ENCODE data around the gene CCDC69.

CCDC69 gene

DNA sequence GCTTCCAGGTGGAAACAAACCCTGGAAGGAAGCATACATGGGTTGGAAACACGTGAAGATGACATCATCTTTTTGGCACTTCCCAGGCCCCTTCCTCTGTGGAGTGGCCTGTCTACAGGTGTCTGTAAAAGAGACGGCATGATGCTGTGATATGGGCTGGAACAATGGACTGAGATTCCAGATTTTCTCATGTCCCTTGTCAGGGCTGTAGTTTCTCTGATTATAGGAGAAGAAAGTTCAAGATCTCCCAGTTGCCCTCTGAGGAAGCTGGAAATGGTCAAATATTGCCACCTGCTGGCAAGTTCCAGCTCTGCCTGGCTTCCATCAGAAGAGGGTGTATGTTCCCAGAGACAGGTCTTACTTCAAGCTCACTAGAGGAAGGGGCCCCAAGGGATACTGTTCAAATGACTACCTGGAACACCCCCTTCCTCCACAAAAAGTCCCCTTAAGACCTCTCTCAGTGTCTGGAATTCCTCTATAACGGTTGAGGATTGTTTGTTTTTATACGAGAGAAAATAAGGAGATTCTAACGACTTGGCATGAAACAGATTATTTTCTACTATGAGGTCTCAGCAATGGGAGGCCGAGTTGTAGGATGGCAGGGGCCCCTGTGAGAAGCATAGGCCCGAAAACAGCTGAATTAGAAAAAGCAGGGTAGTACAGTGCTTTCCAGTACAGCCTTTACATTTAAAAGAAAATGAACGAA, 59.1 kb downstream of the CCDC69 start:
- peak; percentile 73 for DNase-seq (ENCODE audit: low spot score)

DNA sequence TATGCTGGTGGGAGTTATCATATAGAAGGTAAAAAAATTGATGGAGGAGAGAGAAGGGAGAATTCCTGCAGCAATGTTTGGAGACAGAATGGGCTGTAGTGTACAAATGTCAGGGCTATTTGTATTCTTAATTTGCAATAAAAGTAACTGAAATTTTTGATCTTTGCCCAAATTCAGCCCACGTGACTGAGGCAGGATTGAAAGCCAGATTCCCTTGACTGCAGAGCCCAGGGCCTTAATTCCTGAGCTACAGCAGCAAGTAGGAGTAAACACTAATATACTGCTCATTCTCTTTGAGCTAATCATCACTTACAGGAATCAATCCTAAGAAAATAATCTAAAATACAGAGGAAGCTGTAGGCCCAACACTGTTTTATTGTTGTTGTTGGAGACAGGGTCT, 61.1 kb downstream of the CCDC69 start:
- no peak for DNase-seq (ENCODE audit: low spot score)

DNA sequence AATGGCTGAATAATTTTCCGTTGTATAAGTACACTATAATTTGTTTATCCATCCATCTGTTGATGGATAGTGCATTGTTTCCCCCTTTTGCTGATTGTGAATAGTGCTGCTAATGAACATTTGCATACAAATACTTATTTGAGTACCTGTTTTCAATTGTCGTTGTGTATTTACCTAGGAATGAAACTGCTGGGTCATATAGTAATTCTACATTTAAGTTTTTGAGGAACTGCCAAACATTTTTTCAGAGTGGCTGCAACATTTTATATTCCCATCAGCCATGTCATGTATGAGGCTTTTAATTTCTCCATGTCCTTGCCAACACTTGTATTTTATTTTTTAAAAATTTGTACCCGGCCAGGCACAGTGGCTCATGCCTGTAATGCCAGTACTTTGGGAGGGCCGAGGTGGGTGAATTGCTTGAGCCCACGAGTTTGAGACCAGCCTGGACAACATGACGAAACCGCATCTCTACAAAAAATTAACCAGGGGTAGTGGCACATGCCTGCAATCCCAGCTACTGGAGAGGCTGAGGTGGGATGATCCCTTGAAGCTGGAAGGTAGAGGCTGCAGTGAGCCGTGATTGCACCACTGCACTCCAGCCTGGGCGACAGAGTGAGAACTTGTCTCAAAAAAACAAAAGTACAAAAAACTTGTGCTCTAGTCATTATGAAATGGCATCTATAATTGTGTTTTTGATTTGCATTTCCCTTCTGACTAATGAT, 64.1 kb downstream of the CCDC69 start:
- no peak for DNase-seq (ENCODE audit: low spot score)

DNA sequence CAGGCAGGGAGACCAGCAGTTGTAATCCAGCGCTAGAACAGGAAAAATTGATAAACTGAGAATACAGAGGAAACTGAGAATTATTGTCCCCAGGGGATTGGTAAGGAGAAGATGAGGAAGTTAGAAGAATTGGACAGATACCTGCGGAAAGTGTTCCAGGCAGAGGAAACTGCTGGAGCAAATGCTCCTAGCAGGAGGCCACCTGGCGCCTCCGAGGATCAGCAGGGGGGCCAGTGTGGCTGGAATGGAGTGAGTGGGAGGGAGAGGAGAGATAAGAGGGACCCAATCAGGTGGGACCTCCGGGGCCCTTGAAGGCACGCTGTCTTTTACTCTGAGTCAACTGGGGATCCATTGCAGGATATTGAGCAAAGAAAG, 65.6 kb downstream of the CCDC69 start:
- no peak for DNase-seq (ENCODE audit: low spot score)

DNA sequence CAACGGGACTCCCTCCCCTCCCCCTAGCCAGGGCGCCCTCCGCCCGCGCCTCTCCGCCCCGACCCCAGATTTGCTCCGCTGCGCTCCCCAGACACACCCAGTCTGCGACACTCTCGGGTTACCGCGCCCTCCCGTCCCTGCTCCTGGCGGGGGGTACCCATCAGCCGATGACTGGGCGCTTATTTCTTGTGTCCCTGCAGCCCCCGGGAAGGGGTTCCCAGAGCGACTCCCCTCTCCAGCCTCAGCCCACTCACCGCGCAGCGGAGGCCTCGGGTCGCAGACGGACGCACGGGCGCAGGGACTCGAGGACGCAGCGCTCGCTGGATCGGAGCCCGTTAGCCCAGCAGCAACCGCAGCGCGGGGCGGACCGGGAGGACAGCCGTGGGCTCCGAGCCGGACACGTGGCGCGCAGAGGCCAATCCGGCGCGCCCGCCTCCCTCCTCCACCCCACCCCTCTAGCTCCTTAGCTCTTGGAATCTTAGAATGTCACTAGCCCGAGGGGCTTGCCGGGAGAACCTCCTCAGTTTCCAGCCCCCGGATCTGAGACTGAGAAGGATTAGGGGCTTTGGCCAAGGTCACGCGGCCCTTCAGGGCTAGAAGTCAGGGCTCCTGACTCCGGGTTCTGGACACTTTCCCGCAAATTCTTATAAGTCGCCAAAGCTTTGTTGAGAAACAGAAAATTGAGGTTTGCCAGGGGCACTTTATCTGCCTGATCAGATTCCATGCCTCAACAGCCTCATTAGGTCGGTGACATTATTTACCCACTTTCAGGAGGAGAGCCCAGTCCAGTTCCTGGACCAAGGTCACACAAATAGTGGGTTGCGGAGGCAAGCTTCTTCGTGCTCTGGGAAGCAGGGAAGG, 66.2 kb downstream of the CCDC69 start, which contains the start of gene ANXA6:
Gene ANXA6, minus strand, starts transcription at position 354 of the 861 bp plus-strand sequence. CDS start 9,878 bp downstream, outside the sequence.
- DNase-seq (ENCODE audit: low spot score): peak; percentile 82

- DNase-seq (ENCODE audit: low spot score): no peak
Observed at GRCh38 chr5:151156507-151157420, 67.1 kb downstream of the CCDC69 start.

DNA sequence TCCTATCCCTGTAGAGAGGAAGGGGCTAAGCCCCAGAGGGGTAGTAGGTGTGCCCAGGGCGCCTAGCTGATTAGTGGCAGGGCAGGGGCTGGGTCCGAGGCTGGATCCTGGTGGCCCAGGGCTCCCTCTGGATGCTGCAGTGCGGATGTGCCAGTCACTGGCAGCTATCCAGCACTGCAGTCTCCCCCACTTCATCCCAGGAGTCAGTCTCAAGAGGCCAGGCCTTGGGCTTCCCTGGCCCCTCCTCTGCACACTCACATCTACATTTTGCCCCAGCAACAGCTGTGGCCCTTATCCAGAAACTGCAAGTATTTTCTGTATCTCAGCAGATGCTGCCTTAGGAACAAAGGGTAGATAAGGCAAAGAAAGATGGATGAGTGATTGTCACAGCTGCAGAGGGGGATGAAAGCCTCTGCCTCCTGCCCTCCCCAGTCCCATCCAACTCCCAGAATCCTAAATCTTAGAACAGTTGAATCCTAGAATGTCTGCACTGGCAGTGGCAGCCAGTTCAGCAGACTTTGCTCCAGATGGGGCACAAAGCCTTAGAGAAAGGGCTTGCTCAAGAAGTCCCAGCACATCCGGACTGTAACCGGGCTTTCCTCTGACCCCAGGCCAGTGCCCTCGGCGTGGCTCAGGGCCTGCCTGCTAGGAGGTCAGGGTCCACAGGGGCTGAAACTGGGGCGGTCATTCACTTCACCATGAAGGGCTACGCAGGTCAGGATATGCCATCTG, 68.0 kb downstream of the CCDC69 start:
- DNase-seq (ENCODE audit: low spot score): no peak

- DNase-seq (ENCODE audit: low spot score): no peak
Observed at GRCh38 chr5:151154931-151155774, 68.7 kb downstream of the CCDC69 start.

DNA sequence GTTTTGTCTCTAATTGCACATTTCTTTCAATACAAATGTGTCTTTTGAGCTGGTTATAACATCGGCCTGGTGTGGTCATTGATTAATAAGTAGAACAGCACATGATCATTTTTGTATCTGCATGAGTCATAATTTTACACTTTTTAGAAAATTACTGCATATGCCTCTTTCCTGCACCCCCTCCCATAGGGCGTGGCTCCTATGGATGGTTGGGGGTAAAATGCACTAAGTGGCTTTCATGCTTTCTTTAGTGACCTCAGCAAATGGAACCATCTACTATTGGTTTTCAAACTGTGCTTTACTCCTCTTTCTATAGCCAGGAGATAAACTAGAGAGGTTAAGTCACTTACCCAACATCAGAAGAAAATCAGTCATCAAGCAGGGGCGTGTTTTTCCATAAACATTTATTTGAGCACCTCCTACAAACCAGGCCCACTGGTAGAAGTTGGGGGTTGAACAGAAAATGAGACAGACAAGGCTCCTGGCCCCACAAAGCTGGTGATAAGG, 70.1 kb downstream of the CCDC69 start:
- no peak for DNase-seq (ENCODE audit: low spot score)

GRCh38 chr5:151153300-151153699, 70.6 kb downstream of the CCDC69 start:
- DNase-seq (ENCODE audit: low spot score): no peak

DNA sequence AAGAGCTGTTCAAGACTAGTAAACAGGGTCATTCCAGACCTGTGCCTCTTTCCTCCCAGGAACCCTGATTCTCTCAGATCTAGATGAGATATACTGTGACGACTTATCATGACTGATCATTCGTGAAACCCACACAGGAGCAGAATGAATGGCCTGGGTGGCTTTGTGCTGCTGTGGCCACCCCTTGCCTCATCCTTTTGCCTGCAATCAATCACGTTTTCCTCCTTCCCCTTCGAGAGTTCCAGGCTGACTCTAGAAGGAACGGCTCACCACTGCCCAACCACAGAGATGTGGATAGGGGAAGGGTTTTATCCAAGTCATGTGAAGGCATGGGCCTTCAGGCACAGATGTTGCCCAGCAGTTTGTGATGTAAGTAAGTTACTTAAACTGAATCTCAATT, 72.1 kb downstream of the CCDC69 start:
- no peak for DNase-seq (ENCODE audit: low spot score)

GRCh38 chr5:151151263-151151660, 72.6 kb downstream of the CCDC69 start:
- DNase-seq (ENCODE audit: low spot score): no peak

DNA sequence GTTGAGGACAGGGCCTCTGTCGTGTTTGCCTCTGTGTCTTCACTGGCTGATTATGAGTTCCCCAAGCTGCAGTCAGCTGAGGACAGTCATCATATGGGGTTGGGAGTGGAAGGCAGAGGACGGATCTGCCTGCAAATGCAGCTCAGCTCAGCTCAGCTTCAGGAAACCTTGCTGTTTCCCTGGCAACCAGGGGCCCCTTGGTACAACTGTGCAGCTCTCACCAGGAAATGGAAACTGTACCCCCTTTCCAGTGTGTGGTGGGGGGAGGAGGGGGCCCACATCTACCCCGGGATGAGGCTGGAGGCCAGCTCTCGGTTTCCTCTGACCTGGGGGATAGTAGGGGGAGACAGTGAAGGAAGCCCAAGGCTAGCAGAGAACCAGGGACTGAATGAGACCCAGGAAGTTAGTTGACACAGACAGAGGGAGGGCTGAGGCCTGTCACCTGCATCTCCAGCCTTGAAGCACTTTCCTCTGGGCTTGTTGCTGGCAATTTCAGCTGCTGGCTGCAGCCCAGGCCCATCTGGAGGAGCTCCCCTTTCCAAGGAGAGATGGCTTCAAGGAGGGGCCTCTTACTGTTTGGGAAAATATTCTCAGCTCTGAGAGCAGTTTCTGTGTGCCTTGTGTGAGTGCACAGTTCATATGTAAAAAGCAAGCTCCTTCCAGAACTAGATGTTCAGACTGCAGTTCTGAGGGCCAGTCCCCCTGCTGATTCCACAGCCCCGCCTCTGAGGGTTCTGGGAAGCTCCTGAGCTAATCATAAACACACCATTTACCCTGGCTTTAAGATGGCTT, 73.2 kb downstream of the CCDC69 start:
- DNase-seq (ENCODE audit: low spot score): peak; percentile 69

DNA sequence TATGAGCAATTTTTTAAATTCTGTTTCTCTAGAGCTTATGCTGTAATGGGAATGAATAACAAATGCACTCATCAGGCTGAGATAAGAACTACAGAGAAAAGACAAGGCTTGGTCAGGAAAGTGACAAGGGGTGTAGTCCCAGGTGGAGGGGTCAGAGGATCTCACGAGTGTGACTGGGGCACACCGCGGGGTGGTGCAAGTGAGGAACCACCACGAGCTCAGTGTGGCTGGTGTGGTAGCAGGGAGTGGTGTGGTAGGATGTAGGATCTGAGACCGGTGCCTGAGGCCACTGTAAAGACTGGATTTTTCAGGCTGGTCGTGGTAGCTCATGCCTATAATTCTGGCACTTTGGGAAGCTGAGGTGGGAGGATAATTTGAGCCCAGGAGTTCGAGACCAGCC, 75.3 kb downstream of the CCDC69 start:
- no peak for DNase-seq (ENCODE audit: low spot score)

GRCh38 chr5:151147033-151147432, 76.9 kb downstream of the CCDC69 start:
- DNase-seq (ENCODE audit: low spot score): no peak

GRCh38 chr5:151146061-151146460, 77.8 kb downstream of the CCDC69 start:
- DNase-seq (ENCODE audit: low spot score): no peak

DNA sequence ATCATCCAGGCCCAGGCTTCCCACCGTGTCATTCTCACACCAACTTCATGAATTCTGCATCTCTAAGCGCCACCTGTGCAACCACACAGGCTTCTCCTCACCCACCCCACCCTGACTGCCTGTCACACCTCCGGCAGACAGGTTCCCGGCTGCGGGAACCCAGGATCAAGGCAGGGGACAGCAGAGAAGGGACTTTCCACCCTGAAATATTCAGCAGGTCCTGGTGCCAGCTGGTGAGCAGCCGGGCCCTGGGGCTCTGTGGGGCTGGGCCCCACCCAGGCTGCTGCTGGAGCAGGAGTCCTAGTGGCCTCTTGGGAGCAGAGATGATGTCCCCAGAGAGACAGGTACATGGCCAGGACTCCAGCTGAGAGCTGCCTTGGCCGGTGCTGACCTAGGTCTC, 79.0 kb downstream of the CCDC69 start:
- DNase-seq (ENCODE audit: low spot score): no peak

GRCh38 chr5:151144275-151144674, 79.6 kb downstream of the CCDC69 start:
- peak; percentile 80 for DNase-seq (ENCODE audit: low spot score)

- no peak for DNase-seq (ENCODE audit: low spot score)
Observed at GRCh38 chr5:151143645-151144044, 80.2 kb downstream of the CCDC69 start.
